GM18868 (cell line): ENCODE measurements around the gene UBTF.

Source experiments
- ATAC-seq: cut with Tn5 transposase; IDR thresholded peaks from one replicate; pipeline ENCODE4 v1.9.1; 2021; ENCODE audit warnings: mild to moderate bottlenecking, moderate library complexity; ENCODE audit not compliant: unreplicated experiment

The UBTF gene

DNA sequence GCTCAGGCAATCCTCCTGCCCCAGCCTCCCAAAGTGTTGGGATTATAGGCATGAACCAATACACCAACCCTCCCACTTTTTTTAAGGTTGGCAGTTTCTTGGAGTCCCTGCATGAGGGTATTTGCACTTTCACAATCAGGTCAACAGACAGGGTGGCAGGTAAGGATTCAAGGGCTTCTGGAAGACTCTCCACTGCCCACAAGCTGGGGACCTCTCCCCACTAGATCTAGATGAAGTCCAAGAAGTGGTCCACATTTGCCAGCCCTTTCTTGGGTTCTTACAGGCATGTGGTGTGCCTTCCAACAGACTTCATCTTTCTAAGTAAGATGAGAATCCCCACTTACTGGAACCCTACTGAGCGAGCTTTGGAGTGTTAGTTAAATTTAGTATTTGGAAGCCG is 45.0 kb downstream of the UBTF start:
- ATAC-seq = no peak

DNA sequence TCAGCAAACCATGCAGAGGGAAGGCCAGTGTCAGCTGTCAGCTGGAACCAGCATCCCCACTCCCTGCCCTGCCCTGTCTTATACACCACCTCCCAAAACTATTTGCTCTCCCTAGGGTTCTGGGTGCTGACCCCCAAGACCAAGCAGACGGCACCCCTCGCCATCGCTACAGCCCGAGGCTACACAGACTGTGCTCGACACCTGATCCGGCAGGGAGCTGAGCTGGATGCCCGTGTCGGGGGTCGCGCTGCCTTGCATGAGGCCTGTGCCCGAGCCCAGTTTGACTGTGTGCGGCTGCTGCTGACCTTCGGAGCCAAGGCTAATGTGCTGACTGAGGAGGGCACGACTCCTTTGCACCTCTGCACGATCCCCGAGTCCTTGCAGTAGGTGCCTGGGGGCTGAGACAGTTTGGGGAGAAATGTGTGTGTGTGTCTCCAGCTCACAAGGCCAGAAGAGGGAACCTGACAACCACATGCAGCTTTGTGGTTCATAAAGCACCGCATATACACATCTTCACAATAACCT is 47.5 kb downstream of the UBTF start:
- ATAC-seq = no peak

DNA sequence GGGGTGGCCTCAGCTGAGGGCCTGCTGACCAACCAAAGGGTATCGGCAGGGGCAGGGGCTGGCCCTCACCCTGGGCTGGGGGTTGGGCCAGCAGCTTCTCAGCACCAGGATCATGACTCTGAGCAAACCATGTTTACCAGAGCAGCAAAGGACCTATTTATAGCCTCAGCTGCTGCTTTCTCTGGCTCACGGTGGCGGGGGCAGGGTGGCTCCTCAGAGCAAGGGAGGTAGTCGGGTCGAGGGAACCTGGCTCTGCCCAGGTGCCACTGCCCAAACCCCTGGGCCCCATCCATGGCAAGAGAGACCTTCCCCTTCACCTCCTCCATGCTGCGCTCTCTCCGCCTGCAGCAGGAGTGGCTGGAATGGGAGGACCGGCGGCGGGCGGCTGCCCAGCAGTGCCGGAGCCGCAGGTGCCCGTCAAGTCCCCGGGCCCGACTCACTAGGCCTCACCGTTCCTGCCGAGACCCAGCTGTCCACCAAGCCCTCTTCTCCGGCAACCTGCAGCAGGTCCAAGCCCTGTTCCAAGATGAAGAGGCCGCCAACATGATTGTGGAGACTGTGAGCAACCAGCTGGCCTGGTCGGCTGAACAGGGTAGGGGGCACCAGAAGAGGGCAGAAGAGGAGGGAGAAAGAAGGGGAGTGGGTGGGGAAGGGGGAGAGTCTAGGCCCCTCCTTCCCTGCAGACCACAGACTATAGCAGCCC is 48.8 kb downstream of the UBTF start, which contains the start of gene ASB16:
Gene ASB16 (plus strand): TSS at position 206 of the 703 bp plus-strand sequence. CDS start 86 bp downstream, at position 292.
- ATAC-seq = no peak

DNA sequence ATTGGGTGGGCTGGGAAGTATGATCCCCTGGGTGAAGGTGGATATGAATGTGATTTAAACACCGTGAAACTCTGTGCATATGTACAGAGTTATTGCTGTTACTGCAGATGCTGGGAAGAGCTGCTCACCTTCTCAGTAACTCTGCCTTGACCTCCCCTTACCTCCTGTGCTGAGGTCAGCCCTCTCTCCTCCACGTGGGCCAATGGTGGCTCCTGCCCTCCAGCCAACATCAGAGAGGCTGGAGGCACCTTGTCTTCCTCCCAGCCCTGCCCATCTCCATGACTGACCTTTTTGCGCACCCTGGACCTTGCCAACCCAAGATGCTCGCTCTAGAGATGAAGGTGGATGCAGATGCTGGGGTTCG is 49.4 kb downstream of the UBTF start:
- no peak for ATAC-seq

DNA sequence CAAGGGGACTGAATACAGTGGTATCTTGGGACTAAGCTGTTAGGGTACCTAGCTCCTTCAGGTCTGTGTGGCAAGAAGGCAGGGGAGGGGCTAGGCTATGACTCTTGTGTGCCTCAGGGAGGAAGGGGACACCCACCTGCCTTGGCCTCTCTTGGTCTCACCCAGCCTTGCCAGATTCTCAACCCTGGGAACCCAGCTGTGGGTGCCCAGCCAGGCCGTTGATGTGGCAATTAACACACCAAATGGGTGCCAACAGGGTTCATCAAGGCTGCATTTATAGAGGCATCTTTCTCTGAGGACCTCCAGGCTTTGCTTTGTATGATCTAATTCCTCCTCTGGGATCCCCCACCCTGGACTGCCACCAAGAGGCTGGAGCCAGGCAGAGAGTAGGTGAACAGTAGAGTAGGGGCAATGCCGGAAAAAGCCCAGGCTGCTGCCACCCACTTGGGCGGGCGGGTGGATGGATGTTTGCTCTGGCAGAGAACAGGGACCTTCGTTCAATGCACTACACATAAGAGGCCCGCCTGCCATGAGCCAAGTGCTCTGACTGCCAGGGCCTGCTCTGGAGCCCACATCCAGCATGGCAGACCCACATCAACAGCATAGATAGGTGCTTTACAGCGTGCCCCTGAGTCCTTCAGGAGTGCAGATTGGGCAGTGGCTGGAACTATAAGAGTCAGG is 52.2 kb downstream of the UBTF start:
- no peak for ATAC-seq

DNA sequence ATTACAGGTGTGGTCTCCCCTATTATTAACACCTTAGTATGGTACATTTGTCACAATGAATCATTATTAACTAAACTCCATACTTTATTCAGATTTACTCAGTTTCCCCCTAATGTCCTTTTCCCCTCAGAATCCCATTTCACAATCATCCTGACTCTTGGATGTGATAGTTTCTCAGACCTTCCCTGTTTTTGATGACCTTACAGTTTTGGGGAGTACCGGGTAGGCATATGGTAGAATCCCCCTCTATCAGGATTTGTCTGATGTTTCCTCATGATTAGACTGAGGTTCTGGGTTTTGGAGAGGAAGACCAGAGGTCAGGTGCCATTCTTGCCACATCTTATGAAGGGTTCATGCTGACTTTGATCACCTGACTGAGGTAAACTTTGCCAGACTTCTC is 55.0 kb downstream of the UBTF start:
- no peak for ATAC-seq

DNA sequence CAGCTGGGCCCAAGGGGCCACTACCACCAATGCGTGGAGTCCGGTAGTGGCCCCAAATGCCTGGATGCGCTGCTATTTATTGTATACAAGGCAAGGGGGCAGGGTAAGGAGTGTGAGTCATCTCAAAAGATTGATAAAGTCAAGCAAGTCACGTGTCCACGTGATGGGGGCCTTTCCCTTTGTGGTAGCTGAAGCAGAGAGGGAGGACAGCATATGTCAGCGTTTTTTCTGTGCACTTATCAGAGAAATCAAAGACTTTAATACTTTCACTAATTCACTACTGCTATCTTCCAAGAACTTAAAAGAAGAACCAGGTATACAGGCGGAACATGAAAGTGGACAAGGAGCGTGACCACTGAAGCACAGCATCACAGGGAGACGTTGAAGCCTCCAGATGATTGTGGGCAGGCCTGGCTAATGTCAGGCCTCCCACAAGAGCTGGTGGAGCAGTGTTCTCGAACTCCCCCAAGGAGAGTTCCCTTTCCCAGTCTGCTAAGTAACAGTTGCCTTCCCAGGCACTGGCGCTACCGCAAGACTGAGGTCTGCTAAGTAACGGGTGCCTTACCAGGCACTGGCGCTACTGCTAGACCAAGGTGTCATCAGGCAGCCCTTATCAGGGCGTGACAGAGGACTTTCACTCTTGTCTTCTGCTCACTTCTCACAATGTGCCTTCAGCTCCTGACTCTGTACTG is 59.8 kb downstream of the UBTF start:
- ATAC-seq = no peak

DNA sequence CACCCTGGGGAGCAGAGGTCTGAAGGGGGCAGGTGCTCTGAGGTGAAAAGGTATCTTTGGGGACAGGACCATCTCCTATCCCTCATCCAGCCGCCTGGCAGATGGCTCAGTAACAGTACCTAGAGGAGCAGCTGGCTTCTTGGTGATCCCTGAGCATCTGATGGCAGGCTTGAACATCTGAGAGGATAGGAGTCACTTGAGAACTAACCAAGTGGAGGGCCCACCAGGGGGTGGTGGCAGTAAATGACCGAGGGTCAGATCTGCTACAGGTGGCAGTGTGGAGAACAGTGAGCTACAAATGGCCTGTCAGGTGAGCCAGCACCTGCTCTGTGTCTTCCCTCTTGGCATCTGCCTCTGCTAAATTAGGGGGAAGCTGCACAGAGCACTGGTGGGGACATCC is 64.0 kb downstream of the UBTF start:
- ATAC-seq = no peak
